Activated CD8-positive, alpha-beta memory T cell treated with anti-CD3 and anti-CD28 coated beads, Interleukin-2, amount 10 ng/mL, durations not matched to agents 7 days and 5 days (primary cell): ENCODE results near the gene CCDC33. TPM values are rescaled to one million over a fixed set of nuclear protein-coding genes. Genes with fewer than 3 reads are reported as not detected.
A peak's percentile ranks its signal among the peaks of the same experiment; 100 is the strongest.

Experiments
- ATAC-seq: fragments of 150-1000 bp; cut with Tn5 transposase; one replicate; pipeline ENCODE4 v1.10.0; 2021; ENCODE audit warnings: moderate library complexity
- CTCF ChIA-PET: fragments of 350-600 bp; sonication (Branson Sonifier 250); formaldehyde crosslinking; loops from one replicate; lab custom pipeline; 2021; ENCODE audit warnings: antibody characterized with exemption; lab: Charles Lee
- DNase-seq: peaks from one replicate; pipeline ENCODE4 v3.0.0-alpha.2; 2020
- H3K27ac Mint-ChIP-seq: one replicate; pipeline ENCODE4 v1.8.0; 2021; ENCODE audit warnings: mild to moderate bottlenecking, mixed read lengths
- H3K27me3 Mint-ChIP-seq: one replicate; pipeline ENCODE4 v1.8.0; 2021; ENCODE audit warnings: mixed read lengths
- H3K36me3 Mint-ChIP-seq: one replicate; pipeline ENCODE4 v1.8.0; 2021; ENCODE audit warnings: mild to moderate bottlenecking, mixed read lengths
- H3K4me1 Mint-ChIP-seq: one replicate; pipeline ENCODE4 v1.8.0; 2021; ENCODE audit warnings: mixed read lengths
- H3K4me3 Mint-ChIP-seq: one replicate; pipeline ENCODE4 v1.8.0; 2021; ENCODE audit warnings: mild to moderate bottlenecking, moderate library complexity, mixed read lengths
- H3K9me3 Mint-ChIP-seq: one replicate; pipeline ENCODE4 v1.8.0; 2022; ENCODE audit warnings: low read depth, mixed read lengths
- total RNA-seq, 2 experiments: library from RNA; stranded (reverse); gene quantifications; one replicate each; pipeline ENCODE4 v1.2.3, GENCODE V29; 2021

CCDC33 gene
- total RNA-seq, 2 experiments from 2014 or later, result not detected

DNA sequence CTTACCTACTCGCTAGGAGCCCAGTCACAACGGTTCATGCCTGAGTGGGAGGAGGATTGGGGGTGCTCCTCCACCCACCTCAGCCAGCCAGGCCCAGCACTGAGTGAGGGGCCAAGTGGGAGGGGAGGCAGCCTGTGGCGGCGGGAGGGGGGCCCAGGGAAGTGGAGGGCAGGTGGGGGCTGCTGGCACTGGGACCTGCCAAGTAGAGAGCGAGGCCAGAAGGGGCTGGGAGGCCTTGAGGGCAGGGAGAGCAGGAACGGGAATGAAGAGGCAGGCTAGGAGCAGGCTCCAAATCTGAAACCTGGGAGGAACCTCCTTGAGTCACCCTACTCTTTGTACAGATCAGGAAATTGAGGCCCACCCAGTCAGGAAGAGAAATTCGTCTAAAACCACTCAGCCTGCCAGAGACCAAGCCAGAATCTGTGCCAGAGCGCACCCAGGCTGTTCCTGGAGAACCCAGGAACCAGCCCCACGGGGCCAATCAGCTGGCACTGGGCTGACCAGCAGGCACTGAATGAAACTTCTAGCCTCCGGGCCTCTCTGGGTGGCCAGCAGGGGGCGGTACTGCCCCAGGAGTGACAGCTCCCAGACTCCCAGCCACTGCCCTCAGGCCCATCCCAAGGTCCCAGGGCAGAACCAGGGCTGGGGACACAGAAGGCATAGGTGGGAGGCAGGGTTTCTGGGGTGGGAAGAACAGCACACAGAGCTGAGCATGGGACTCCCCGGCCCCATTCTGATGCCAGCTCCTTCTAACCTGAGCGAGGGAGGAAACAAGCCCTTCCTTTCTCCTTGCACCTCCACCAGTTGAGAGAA lies 146.1 kb downstream of the CCDC33 start:
- H3K4me1 Mint-ChIP-seq, result peaks cover 57% of the 10 kb centered on the region
- no peaks in the 10 kb centered on the region for H3K36me3 Mint-ChIP-seq
- H3K4me3 Mint-ChIP-seq, result no peak overlapping the region
- CTCF ChIA-PET, result interaction anchor here (0.7 to 18.5 kb wide), 35 partner anchors 8 to 408 kb away, joined by 3 to 668 read pairs (median 5); partner anchors contain the start of genes ARID3B, CLK3, SEMA7A and UBL7
- no peaks in the 10 kb centered on the region for H3K27me3 Mint-ChIP-seq
- no peaks in the 10 kb centered on the region for H3K9me3 Mint-ChIP-seq
- H3K27ac Mint-ChIP-seq, result peak overlapping the region; percentile 100
- peak; percentile 63 for ATAC-seq
- DNase-seq, result peak; percentile 87

DNA sequence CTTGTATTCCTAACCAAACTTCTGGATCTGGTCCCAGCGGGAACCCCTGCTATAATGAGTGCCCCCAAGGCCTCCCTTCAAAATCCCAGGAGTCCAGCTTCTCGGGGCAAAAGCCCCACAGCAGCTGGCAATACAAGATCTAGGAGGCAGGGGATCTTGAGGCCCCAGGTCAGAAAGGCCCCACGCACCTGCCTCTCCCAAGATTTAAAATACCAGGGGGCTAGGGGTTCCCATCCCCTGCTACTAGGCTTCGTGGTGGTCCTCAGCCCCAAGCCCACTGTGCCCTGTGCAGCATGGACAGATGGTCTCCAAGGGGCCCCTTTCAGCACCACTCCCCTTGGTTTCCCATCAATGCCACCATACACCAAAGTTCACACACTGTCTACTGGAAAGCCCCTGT lies 147.2 kb downstream of the CCDC33 start:
- H3K36me3 Mint-ChIP-seq, result no peaks in the 10 kb centered on the region
- H3K9me3 Mint-ChIP-seq, result no peaks in the 10 kb centered on the region
- H3K27ac Mint-ChIP-seq, result peak overlapping the region; percentile 100
- peaks cover 57% of the 10 kb centered on the region for H3K4me1 Mint-ChIP-seq
- no peaks in the 10 kb centered on the region for H3K27me3 Mint-ChIP-seq
- no peak for DNase-seq
- CTCF ChIA-PET, result interaction anchor here (0.7 to 18.5 kb wide), 14 partner anchors 9 to 251 kb away, joined by 3 to 668 read pairs (median 6); partner anchors contain the start of gene SEMA7A
- peak overlapping the region; percentile 3 for H3K4me3 Mint-ChIP-seq
- no peak for ATAC-seq

DNA sequence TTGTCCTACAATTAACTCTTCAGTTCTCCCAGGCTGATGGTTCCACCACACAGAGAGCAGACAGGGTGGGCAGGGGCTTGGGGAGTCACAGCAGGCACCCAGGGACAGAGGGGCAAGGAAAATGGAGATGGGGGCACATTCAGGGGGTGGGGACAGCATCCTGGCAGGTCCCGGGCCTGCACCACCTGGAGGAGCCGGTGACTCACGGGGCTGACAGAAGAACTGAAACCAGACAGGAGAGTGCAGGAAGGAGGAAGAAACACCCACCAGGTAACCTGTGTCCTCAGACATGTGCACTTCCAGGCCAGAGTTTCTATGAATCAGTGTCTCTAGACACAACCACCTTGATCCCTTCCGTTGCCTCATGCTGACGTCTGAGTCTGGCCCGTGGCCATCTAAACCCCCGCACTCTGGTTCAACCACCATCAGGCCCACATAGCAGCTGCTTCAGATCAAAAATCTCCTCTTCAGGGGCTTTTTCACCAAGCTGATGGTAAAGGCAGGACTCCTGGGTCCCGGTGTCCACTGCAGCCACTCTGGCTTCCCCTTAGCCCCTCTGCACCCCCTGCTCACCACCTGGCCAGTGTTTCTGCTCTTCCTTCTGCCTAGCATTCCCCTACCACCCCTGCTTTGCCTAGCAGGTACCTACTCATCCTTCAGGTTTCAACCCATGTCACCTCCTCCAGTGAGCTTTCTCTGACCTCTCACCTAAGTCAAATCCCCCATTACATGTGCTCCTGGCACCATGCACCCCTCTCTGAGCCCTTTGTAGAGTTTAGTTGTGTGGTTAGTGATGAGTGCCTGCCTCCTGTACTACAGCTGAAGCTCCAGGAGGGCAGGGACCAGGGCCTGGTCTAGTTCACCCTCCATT lies 147.8 kb downstream of the CCDC33 start:
- DNase-seq, result peak; percentile 75
- H3K27me3 Mint-ChIP-seq, result no peaks in the 10 kb centered on the region
- H3K4me3 Mint-ChIP-seq, result peak overlapping the region; percentile 3
- no peaks in the 10 kb centered on the region for H3K9me3 Mint-ChIP-seq
- peak; percentile 50 for ATAC-seq
- CTCF ChIA-PET, result interaction anchor here (0.6 to 18.5 kb wide), 16 partner anchors 10 to 249 kb away, joined by 3 to 668 read pairs (median 6); partner anchors contain the start of genes ARID3B, SEMA7A and UBL7
- no peaks in the 10 kb centered on the region for H3K36me3 Mint-ChIP-seq
- H3K4me1 Mint-ChIP-seq, result peaks cover 53% of the 10 kb centered on the region
- H3K27ac Mint-ChIP-seq, result peak overlapping the region; percentile 100

DNA sequence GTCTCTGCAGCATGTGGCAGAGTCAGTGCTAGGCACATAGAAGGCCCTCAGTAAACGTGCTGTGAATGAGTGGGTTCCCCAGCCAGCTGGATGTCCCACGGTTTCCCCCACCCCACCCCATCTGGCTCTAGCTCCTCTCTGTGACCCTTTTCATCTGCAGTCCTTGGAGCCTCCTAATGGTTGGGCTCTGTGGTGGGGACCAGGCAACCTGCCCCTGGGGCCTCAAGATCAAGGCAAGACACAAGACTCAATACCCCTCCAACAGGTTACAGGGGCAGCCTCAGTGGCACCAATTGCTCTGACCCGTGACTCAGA lies 148.4 kb downstream of the CCDC33 start:
- Mint-ChIP-seq H3K4me3 (no peak overlapping the region), H3K27me3 (no peaks in the 10 kb centered on the region), H3K4me1 (peaks cover 48% of the 10 kb centered on the region), H3K27ac (peak overlapping the region; percentile 100), H3K36me3 (no peaks in the 10 kb centered on the region), H3K9me3 (no peaks in the 10 kb centered on the region)
- DNase-seq (no peak), ATAC-seq (peak; percentile 7)
- CTCF ChIA-PET, result interaction anchor here (0.7 to 18.5 kb wide), 14 partner anchors 9 to 250 kb away, joined by 3 to 668 read pairs (median 8); partner anchors contain the start of genes SEMA7A and UBL7

DNA sequence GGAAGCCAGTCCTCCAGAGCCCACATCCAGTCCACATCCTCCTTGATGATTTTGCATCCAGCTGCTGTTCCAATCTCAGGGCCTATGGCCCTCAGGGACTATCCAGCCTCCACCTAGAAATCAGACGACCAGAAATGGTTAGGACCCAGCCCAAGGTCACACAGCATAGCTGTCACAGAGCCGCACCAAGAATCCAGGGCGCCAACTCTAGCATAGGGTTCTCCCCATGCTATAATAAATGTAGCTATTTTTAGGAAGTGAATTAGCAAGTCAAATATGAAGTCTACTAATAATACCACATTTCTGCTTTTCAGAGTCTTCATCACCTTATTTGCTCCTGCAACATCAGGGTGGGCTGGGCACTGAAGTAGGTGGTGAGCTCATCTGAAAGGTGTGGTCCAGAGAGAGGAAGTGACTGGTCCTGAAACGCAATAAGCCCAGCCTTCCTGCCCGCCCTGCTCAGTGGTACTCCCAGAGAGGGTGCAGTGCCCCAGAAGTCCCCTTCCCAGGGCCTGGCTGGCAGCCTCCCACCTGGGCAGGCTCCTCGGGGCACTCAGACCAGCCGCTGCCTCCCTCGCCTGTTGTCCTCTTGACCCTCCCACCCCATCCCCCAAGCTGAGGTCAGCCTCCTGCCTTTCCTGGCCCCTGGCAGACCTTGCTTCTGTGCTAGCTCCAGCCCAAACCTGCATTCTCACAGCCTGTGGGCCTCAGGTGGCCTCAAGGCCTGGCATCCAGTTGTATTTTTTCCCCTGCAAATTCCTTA lies 148.9 kb downstream of the CCDC33 start:
- Mint-ChIP-seq H3K27ac (peak overlapping the region; percentile 100), H3K4me1 (peaks cover 48% of the 10 kb centered on the region), H3K36me3 (no peaks in the 10 kb centered on the region), H3K27me3 (no peaks in the 10 kb centered on the region), H3K9me3 (no peaks in the 10 kb centered on the region), H3K4me3 (no peak overlapping the region)
- DNase-seq (peak; percentile 87), ATAC-seq (peak; percentile 86)
- CTCF ChIA-PET, result interaction anchor here (0.7 to 18.5 kb wide), 15 partner anchors 9 to 418 kb away, joined by 3 to 668 read pairs (median 7); partner anchors contain the start of genes SEMA7A and UBL7

DNA sequence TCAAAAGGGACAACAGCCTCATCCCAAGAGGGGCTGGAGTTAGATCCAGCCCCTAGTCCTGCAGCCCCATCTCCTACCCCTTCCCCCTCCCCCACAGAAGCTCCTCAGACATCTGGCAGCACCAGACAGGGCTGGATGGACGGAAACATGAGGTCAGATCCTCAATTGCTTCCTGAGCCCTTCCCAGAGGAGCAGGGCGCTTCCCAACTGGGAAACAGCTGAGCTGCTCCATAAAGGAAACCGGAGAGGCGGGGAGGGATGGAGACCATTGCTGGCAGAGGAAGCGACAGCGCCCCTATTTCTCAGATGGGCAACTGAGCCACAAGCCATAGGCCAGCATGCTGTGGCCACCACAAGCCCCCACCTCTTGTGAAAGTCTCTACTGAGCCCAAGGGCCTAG lies 149.6 kb downstream of the CCDC33 start:
- no peaks in the 10 kb centered on the region for H3K9me3 Mint-ChIP-seq
- peaks cover 50% of the 10 kb centered on the region for H3K4me1 Mint-ChIP-seq
- CTCF ChIA-PET, result interaction anchor here (0.7 to 18.5 kb wide), 11 partner anchors 8 to 418 kb away, joined by 3 to 668 read pairs (median 11); partner anchors contain the start of genes SEMA7A and UBL7
- no peak for ATAC-seq
- H3K27me3 Mint-ChIP-seq, result no peaks in the 10 kb centered on the region
- H3K27ac Mint-ChIP-seq, result peak overlapping the region; percentile 100
- H3K36me3 Mint-ChIP-seq, result no peaks in the 10 kb centered on the region
- no peak overlapping the region for H3K4me3 Mint-ChIP-seq
- no peak for DNase-seq

Other genes with a start within 250 kb of the CCDC33 start
- gene STOML1, start 244.0 kb upstream of the CCDC33 start, total RNA-seq, result 1 to 10 TPM; 7.9 to 8.6 TPM
- 100 to 1,000 TPM; 104 to 152 TPM for gene PML, start 241.6 kb upstream of the CCDC33 start, total RNA-seq
- not detected for gene GOLGA6A, start 153.8 kb upstream of the CCDC33 start, total RNA-seq
- gene ISLR2, start 105.7 kb upstream of the CCDC33 start, total RNA-seq, result under 1 TPM; 0.14 to 0.20 TPM
- not detected for gene ISLR, start 62.6 kb upstream of the CCDC33 start, total RNA-seq
- gene STRA6, start 33.5 kb upstream of the CCDC33 start, total RNA-seq, result 1 to 10 TPM in 1 of 2 experiments, not detected in 1; 1.3 TPM
- under 1 TPM in 1 of 2 experiments, not detected in 1; 0.55 TPM for gene CYP11A1, start 131.3 kb downstream of the CCDC33 start, total RNA-seq
- 10 to 100 TPM; 26.4 to 32.9 TPM for gene SEMA7A, start 197.6 kb downstream of the CCDC33 start, total RNA-seq
- gene UBL7, start 224.8 kb downstream of the CCDC33 start, total RNA-seq, result 10 to 100 TPM; 55.9 to 60.9 TPM